Activated T-helper 17 cell treated with anti-CD3 and anti-CD28 coated beads, Interleukin-2, amount 50 U/mL, for 72 hours (primary cell): ENCODE results near the gene CDPF1. TPM values are rescaled to one million over a fixed set of nuclear protein-coding genes. Genes with fewer than 3 reads are reported as not detected.

Experiments
- ATAC-seq: fragments of 150-1000 bp; cut with Tn5 transposase; replicated peaks from 2 replicates; pipeline ENCODE4 v1.10.0; 2021; ENCODE audit warnings: mild to moderate bottlenecking, moderate library complexity
- H3K27ac Mint-ChIP-seq: one replicate; pipeline ENCODE4 v1.8.0; 2022; ENCODE audit warnings: mixed read lengths
- H3K27me3 Mint-ChIP-seq: one replicate; pipeline ENCODE4 v1.8.0; 2022; ENCODE audit warnings: mixed read lengths
- H3K36me3 Mint-ChIP-seq: one replicate; pipeline ENCODE4 v1.8.0; 2022; ENCODE audit warnings: low read depth, mild to moderate bottlenecking, mixed read lengths
- H3K4me1 Mint-ChIP-seq: one replicate; pipeline ENCODE4 v1.8.0; 2022; ENCODE audit warnings: mixed read lengths
- H3K4me3 Mint-ChIP-seq: one replicate; pipeline ENCODE4 v1.8.0; 2022; ENCODE audit warnings: mild to moderate bottlenecking, mixed read lengths
- H3K9me3 Mint-ChIP-seq: one replicate; pipeline ENCODE4 v1.8.0; 2022; ENCODE audit warnings: mixed read lengths
- total RNA-seq, 2 donors: library from RNA; stranded (reverse); gene quantifications; one replicate each; pipeline ENCODE4 v1.2.3, GENCODE V29; 2022

The CDPF1 gene
- 1 to 10 TPM; 5.6 to 7.8 TPM for total RNA-seq

- peak within 1 kb of the TSS; percentile 80 for H3K27ac Mint-ChIP-seq
- peak; percentile 87 for ATAC-seq
- peak within 1 kb of the TSS; percentile 80 for H3K4me3 Mint-ChIP-seq
- H3K4me1 Mint-ChIP-seq, result peaks cover 18% of the 10 kb centered on the region
- no peaks in the 10 kb centered on the region for H3K27me3 Mint-ChIP-seq
- H3K36me3 Mint-ChIP-seq, result peaks cover 5% of the 10 kb centered on the region
- H3K9me3 Mint-ChIP-seq, result no peaks in the 10 kb centered on the region
Measured at GRCh38 chr22:46250035-46250782, at the start of gene CDPF1. Gene CDPF1 (minus strand): TSS chr22:46250293. CDS start chr22:46248284, 2,009 bp downstream.

GRCh38 chr22:46299101-46299500, 49.0 kb upstream of the CDPF1 start:
- Mint-ChIP-seq H3K36me3 (peaks cover 37% of the 10 kb centered on the region), H3K9me3 (no peaks in the 10 kb centered on the region), H3K27me3 (peaks cover 4% of the 10 kb centered on the region), H3K4me3 (peak overlapping the region; percentile 95), H3K27ac (no peak overlapping the region), H3K4me1 (peaks cover 21% of the 10 kb centered on the region)
- no peak for ATAC-seq

GRCh38 chr22:46297151-46297812, 47.2 kb upstream of the CDPF1 start:
- H3K27ac Mint-ChIP-seq, result peak overlapping the region; percentile 82
- ATAC-seq, result peak; percentile 17
- H3K9me3 Mint-ChIP-seq, result peaks cover 2% of the 10 kb centered on the region
- H3K4me1 Mint-ChIP-seq, result peaks cover 21% of the 10 kb centered on the region
- H3K4me3 Mint-ChIP-seq, result peak overlapping the region; percentile 95
- peaks cover 4% of the 10 kb centered on the region for H3K27me3 Mint-ChIP-seq
- H3K36me3 Mint-ChIP-seq, result peaks cover 40% of the 10 kb centered on the region

GRCh38 chr22:46296257-46297150, 46.4 kb upstream of the CDPF1 start, which contains the start of gene GTSE1:
Gene GTSE1 (plus strand): TSS chr22:46296870. CDS start chr22:46297401, 531 bp downstream.
- Mint-ChIP-seq H3K9me3 (peaks cover 5% of the 10 kb centered on the region), H3K4me1 (peaks cover 21% of the 10 kb centered on the region), H3K27ac (peak within 1 kb of the TSS; percentile 97), H3K27me3 (peaks cover 4% of the 10 kb centered on the region), H3K4me3 (peak within 1 kb of the TSS; percentile 95), H3K36me3 (peaks cover 42% of the 10 kb centered on the region)
- ATAC-seq, result peak; percentile 99

GRCh38 chr22:46295277-46295971, 45.3 kb upstream of the CDPF1 start:
- peaks cover 5% of the 10 kb centered on the region for H3K9me3 Mint-ChIP-seq
- H3K4me3 Mint-ChIP-seq, result peak overlapping the region; percentile 95
- peak overlapping the region; percentile 97 for H3K27ac Mint-ChIP-seq
- peaks cover 16% of the 10 kb centered on the region for H3K4me1 Mint-ChIP-seq
- peaks cover 36% of the 10 kb centered on the region for H3K36me3 Mint-ChIP-seq
- no peak for ATAC-seq
- H3K27me3 Mint-ChIP-seq, result peaks cover 4% of the 10 kb centered on the region

GRCh38 chr22:46294784-46295183, 44.7 kb upstream of the CDPF1 start:
- H3K27ac Mint-ChIP-seq, result no peak overlapping the region

GRCh38 chr22:46293577-46294260, 43.6 kb upstream of the CDPF1 start:
- peak overlapping the region; percentile 10 for H3K27ac Mint-ChIP-seq
- H3K4me3 Mint-ChIP-seq, result no peak overlapping the region
- peaks cover 2% of the 10 kb centered on the region for H3K27me3 Mint-ChIP-seq
- no peak for ATAC-seq
- peaks cover 12% of the 10 kb centered on the region for H3K4me1 Mint-ChIP-seq
- H3K9me3 Mint-ChIP-seq, result peaks cover 5% of the 10 kb centered on the region
- peaks cover 19% of the 10 kb centered on the region for H3K36me3 Mint-ChIP-seq

More at GRCh38 chr22:46294784-46295183, 44.7 kb upstream of the CDPF1 start:
- H3K9me3 Mint-ChIP-seq, result peaks cover 5% of the 10 kb centered on the region
- peak overlapping the region; percentile 95 for H3K4me3 Mint-ChIP-seq
- H3K27me3 Mint-ChIP-seq, result peaks cover 4% of the 10 kb centered on the region
- H3K4me1 Mint-ChIP-seq, result peaks cover 15% of the 10 kb centered on the region
- no peak for ATAC-seq
- H3K36me3 Mint-ChIP-seq, result peaks cover 30% of the 10 kb centered on the region

GRCh38 chr22:46292732-46293131, 42.6 kb upstream of the CDPF1 start:
- H3K9me3 Mint-ChIP-seq, result peaks cover 5% of the 10 kb centered on the region

GRCh38 chr22:46292173-46292572, 42.1 kb upstream of the CDPF1 start:
- H3K9me3 Mint-ChIP-seq, result peaks cover 5% of the 10 kb centered on the region
- H3K27ac Mint-ChIP-seq, result no peak overlapping the region
- no peak for ATAC-seq
- no peaks in the 10 kb centered on the region for H3K27me3 Mint-ChIP-seq
- no peak overlapping the region for H3K4me3 Mint-ChIP-seq
- H3K36me3 Mint-ChIP-seq, result peaks cover 16% of the 10 kb centered on the region
- peaks cover 16% of the 10 kb centered on the region for H3K4me1 Mint-ChIP-seq

More at GRCh38 chr22:46292732-46293131, 42.6 kb upstream of the CDPF1 start:
- H3K36me3 Mint-ChIP-seq, result peaks cover 15% of the 10 kb centered on the region
- no peak overlapping the region for H3K27ac Mint-ChIP-seq
- H3K27me3 Mint-ChIP-seq, result no peaks in the 10 kb centered on the region
- no peak overlapping the region for H3K4me3 Mint-ChIP-seq
- peaks cover 11% of the 10 kb centered on the region for H3K4me1 Mint-ChIP-seq
- ATAC-seq, result no peak

GRCh38 chr22:46290843-46291785, 41.0 kb upstream of the CDPF1 start:
- Mint-ChIP-seq H3K27me3 (no peaks in the 10 kb centered on the region), H3K4me1 (peaks cover 12% of the 10 kb centered on the region), H3K27ac (peak overlapping the region; percentile 33), H3K4me3 (no peak overlapping the region), H3K36me3 (peaks cover 12% of the 10 kb centered on the region), H3K9me3 (peaks cover 5% of the 10 kb centered on the region)
- ATAC-seq, result no peak

- H3K27ac Mint-ChIP-seq, result peak overlapping the region; percentile 33
- H3K9me3 Mint-ChIP-seq, result peaks cover 5% of the 10 kb centered on the region
- peaks cover 9% of the 10 kb centered on the region for H3K4me1 Mint-ChIP-seq
- H3K36me3 Mint-ChIP-seq, result peaks cover 15% of the 10 kb centered on the region
- H3K27me3 Mint-ChIP-seq, result no peaks in the 10 kb centered on the region
- H3K4me3 Mint-ChIP-seq, result no peak overlapping the region
- ATAC-seq, result no peak
Measured at GRCh38 chr22:46290121-46290842, 40.2 kb upstream of the CDPF1 start.
